GM11168 (cell line): ENCODE data around the gene RELL1.

Experiments used
- in situ Hi-C: fragments of 300-500 bp; cut with MboI; formaldehyde crosslinking; loops from one replicate; pipeline ENCODE4 v1.12.0; 2022; ENCODE audit warnings: low sequenced_read_pairs; ENCODE audit not compliant: unreplicated experiment

The RELL1 gene

DNA sequence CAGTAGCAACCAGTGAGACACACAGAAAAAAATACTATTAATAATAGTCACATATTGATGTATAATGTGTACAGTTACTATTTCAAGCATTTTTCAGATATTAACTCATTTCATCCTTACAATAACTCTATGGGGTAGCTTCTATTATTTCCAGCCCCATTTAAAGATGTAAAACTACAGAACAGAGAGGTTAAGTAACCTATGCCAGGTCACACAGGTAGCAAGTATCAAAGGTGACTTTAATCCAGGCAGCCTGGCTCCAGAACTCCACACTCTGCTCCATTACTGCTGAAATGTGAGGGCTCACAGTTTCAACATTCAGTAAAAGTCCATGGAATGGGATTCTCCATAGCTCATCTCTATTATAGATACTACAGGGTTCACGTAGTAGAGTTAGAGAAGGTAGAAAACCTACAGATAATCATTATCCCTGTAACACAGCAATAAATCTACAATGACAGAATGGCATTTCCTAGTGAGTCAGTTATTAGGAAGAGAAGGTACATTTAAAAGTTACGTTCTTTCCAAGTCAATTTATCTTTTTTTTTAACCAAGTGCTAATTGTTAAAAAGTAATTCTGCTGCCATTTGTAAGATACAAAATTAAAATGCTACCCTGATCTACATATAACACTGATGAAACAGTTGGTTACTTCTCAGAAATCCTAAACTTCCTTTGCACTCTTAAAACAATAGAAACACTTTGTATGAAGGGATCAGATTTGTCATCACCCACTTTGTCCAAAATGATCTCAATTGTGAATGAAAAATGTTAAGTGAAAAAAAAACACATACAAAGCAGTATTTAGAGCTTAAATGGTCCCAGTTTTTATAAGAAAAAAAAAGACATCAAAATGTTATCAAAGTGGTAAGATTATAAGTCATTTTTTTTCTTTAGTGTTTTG is 18.7 kb downstream of the RELL1 start:
- in situ Hi-C loops, result no loop called here

DNA sequence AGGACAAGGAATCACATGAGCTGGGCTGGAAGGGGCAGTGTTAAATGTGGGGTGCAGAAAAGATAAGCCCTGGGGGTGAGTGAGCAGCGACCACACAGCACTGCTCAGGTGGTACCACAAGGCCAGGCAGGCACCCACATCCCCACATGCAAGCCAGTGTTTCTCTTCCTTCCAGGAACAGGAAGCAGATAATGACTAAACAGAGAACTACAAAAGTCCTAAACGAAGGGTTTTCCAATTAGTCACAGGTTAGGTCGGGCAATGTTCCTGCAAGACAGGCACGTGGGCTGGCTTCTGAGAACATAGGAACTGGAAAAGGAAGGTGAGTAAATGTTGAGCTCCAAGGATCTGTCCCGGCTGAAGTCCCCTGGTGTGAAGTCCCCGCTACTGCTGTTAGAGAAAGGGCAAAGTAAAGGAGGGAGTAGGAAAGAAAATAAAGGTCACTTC is 19.5 kb downstream of the RELL1 start:
- in situ Hi-C loops, result no loop called here

DNA sequence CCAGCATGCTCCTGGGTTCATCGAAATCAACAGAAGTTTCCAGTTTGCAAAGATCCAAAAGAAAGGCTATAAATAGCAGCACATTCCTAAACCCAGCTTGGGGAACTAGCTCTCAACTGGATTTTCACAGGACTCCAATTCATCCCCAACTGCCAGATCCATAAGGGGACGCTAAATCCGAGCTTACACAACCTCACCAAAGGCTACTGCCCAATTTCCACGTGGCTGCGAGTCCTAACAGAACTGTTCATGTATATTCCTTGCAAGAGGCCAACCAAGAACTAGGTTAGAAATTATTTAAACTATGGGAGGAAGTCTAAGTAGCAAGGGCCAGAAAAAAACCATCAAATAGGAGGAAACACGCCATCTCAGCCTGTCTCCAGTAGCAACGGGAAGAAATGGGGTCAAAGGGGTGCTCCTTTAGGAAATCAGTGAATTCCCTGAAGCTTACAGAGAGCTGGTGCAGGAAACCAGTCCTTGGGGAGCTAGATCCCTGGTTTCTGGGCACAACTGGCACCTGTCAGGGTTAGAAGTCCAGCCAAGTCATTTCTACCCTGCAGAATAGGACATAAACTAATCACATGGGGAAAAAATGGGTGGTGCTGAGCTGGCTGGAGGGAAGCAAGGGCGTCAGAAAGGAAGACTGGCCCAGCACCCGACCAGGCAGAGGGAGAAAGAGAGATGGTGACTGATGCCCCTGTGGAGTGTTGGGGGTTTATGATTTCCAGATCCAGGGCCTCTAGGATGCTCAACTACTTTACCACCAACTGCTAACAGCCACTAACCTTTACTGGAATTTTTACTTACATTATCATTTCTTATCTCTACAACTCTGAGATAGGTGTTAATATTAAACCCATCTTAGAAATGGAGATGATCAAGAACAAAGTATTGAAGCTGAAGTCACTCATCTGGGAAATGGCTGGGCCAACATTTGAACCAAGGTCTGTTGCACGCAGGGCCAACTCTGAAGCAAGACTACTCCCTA is 20.5 kb downstream of the RELL1 start:
- in situ Hi-C loops, result no loop called here

DNA sequence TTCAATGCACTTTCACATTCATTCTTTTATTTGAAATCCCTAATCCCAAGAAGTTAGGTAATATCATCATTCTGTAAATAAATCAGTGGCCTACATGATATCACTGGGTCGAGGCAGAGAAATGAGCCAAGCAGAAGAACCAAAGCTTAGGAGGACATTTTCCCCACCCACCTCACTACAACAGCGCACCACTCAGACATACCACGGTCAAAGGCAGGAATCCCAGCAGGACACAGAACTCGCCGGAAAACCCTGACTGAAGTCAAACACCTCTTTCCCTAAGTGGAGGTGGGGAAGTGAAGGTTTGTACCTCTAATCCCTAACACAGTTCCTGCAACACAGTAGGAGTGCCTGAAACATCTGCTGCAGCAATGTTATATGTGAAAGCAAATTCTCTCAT is 21.5 kb downstream of the RELL1 start:
- in situ Hi-C loops, result no loop called here

DNA sequence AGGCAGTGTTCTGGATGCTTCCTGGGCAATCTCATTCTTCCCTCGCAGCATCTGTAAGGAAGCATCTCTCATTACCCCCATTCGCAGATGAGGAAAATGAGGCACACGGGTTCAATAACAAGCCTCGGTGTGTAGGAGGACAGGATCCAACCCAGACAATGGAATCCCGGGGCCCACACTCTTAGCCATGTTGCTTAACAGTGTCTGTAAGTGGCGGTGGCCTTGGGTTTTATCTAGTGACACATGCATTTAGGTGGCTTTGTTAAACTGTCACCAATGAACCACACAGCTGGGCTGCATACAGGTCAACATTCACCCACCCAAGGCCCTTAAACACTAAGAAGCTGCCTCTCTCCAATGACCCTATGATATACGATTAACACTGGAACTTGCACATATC is 22.6 kb downstream of the RELL1 start:
- in situ Hi-C loops, result no loop called here

DNA sequence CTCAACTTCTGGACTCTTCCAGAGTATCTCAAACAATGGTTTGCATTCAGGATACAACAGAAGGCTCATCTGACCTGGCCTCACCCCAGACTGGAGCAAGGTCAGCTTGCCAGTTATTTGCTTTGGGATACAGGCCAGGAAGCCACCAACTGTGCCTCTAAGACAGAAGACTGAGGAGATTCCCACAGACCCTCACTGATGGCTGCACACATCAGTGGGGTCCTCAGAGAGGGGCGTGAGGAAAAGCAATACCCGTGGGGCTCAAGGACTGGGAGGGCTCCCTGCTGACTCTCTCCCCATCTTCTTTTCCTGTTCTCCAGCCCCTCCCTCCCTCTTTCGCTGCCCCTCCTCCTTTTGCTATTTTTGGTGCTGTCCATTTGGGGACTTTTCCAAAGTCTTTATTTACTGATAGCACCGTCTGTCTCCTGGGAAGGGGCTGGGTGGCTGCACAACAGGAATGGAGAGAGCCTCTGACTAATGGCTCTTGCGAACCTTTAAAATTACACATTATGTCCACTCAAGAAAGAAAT is 23.2 kb downstream of the RELL1 start:
- in situ Hi-C loops, result no loop called here

DNA sequence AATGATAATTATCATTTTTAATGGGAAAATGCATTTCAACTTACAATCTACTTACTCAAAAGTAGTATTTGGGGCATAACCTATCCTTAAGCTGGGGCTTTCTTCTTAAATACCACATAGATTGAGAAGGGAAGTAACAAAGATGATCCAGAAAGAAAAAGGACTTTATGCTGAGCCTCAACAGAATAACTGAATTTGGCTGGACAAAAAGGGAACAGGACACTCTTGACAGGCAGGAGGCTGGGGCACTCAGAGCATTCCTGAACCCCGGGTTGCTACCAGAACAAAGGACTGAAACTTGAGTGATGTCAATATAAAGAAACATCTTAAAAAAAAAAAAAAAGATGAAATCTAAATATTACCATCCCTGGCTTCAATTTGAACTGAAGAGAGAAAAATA is 23.9 kb downstream of the RELL1 start:
- in situ Hi-C loops, result no loop called here

DNA sequence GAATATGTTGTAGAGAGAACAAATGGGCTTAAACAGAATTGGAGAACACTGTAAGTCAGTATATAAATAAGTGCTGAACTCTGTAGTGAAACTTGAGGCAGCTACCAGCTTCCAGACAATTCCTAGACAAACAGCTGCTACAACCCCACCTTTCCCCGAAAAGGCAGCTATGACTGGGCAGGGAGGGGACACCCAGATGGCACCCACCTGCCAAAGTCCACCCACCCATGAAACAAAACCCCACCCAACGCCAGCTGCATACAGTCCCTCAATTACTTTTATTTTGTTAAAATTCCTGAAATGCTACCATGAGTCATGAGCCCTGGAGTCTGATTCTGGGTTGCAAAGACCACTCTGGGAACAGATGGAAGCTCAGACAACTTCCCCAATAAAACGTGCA is 24.4 kb downstream of the RELL1 start:
- in situ Hi-C loops, result no loop called here

DNA sequence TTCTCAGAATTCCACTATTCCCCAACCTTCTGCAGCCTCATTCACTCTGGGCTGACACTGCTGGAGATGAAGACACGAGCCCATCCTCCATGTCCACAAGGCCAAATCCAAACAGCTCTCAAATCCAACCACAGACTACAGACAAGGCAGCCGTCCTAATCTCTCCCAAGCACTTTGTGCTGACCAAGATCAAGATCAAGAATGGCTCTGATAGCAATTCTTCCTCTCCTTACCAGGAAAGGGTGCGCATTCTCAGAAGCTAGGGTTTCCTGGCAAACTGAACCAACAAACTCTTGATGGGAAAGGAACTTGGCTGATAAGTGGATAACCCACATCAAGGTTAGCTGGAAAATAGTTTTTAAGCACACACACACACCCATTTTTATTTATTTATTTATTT is 26.5 kb downstream of the RELL1 start:
- in situ Hi-C loops, result no loop called here

DNA sequence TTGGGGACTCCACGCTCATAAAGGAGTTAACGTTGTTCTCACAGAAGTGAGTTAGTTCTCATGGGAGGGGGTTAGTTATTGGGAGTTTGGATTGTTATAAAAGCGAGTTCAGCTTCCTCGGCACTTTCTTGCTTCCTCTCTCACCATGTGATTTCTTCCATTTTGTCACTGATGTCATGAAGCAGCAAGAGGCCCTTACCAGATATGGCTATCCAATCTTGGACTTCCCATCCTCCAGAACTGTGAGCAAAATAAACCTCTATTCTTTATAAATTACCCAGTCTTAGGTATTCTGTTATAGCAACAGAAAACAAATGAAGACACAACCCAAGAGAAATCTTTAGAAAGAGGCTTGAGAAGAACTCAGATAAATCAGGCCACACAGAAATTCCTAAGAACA is 29.5 kb downstream of the RELL1 start:
- in situ Hi-C loops, result no loop called here

DNA sequence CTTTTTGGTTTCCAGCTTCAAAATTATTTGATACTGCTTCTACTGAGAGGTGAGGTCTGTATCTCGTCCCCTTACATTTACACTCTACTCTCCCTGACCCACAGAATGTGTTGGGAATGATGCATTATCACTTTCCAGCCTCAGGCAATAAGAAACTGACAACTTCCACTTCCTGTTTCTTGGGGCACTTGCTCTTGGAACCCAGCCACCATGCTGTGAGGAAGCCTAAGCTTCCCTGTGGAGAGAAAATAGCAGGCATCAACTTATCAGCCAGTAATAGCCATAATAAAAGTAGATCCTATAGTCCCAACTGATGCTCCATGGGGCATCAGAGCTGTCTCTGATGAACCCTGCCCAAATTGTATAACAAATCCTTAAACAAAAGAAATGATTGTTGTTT is 32.6 kb downstream of the RELL1 start:
- in situ Hi-C loops, result no loop called here

DNA sequence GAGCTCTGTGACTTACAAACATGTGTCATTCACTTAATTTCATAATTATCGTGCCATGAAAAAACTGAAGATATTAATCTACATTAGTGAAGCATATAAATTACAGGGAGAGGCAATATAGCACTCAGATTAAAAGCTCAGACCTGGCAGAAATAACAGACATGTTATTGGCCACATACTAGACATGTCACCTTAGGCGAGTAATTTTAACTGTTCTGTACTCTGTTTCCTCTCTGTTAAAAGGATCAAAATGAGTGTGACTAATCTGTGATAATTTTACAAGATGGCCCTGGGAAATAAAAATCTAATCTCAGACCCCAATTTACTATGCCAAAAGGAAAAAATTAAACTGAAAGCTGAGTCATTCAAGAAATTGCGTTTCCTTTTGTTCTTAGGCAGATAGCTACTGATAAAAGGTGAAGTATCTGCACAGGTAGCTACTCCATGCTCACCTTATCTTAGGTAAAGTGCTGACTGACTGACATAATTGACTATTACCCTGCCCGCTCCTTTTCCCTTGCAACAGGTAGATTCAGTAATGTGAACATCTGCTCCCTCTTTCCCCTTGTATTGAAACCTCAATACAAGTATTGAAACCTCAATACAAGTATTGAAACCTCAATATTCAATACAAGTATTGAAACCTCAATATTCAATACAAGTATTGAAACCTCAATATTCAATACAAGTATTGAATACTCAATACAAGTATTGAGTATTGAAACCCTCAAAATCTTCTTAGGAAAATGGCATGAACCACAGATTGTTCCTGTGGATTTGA is 33.2 kb downstream of the RELL1 start:
- in situ Hi-C loops, result no loop called here

DNA sequence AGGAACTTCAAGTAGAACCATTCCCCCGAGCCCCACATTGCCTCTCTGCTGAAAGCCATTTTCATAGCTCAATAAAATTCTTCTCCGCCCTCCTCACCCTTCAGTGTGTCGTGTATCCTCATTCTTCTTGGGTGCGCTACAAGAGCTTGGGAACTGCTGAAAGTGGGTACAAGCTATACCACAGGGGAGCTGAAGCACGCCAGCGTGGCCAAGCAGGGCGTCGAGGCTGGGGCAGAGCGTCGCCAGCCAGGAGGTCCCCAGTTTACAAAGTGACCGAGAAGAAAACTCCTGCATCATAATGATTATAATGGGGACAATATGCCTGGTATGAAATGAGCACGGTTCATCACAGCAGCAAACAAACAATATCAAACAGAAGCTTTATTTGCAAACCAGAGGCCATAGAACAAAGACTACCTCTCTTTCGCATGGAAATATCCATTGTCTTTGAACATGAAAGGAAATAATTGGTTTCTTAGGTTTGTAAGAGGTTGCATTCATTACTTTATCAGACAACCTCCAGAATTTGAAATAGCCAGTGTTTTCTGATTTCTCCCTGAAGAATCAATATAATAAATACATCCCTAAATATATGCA is 34.3 kb downstream of the RELL1 start:
- in situ Hi-C loops, result no loop called here

DNA sequence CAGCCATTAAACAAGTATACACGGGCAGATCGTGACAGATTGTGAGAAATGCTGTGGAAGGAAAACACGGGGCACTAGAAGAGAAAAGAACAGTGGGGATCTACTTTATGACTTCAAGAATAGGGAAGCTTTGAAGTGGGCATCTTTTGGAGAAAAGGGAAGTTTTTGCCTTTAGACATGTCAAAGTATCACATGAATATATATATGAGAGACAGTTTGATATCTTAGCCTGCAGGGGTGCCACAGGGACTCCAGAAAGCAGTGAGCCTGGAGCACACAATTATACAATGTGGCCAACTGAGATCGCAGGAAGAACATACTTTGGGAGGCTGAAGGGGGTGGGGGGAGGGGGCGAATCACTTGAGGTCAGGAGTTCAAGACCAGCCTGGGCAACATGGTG is 35.7 kb downstream of the RELL1 start:
- in situ Hi-C loops, result no loop called here

DNA sequence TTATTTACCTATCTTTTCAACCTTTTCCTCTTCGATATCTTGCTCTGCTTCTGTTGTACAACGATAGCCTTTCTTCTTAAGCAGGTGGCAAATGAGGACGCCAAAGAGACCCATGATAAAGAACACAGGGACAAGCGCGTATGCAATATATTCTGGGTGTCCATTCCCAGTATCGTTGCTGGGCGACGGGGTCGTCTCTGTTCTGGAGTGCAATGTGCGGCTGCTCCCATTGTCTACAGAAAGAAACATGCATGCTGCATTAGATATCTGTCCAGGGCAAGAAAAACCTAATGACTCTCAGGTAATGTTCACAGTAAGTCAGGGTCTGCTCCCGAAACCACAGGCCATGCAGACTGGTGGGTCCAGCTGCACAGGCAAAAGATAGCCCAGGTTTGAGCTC is 36.9 kb downstream of the RELL1 start:
- in situ Hi-C loops, result no loop called here

DNA sequence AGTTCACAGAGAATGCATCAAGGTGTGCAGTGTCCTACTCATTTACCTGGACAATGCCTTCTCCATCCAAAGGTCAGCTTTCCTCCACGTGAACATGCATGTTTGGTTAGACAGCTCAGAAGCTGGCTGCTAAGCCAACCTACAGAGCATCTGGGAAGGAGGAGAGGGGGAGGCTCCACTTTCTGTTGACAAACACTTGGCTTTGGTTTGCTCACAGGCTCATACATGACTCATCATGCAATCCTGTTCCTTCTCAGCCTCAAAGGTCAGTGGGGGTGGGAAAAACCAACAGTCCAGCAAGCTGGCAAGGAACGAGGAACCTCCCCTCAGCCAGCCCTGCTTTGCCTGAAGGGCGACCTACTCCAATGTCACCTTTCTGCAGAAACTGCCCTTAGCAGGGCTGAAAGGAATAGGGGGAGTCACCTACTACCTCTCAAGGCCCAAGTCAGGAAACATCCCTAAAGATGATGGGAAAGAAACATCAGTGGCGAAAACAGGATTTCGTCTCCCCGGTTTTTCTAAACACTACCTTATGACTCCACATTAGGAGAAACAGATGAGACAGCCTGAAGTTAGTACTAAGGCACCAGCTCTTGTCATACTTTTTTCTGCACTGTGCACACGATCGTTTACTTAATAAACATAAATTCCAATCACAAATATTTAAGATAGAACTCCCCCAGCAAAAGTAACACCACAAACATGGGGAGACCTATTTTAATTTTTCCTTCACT is 37.9 kb downstream of the RELL1 start:
- in situ Hi-C loops, result no loop called here

DNA sequence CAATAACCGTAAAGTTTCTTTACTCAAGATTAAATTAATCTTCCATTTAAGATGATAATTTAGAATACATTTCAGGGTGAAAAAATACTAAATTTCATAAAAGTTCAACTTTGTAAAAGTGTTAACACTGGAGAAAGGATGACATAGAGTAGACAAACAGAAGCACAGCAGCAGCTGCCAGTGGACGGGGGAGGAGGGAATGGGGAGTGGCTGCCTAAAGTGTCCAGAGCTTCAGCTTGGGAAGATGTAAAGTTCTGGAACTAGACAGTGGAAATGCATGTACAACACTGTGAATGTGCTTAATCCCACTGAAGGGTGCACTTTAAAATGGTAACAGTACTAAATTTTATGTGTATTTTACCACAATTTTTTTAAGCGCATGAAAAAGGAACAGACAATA is 39.9 kb downstream of the RELL1 start:
- in situ Hi-C loops, result no loop called here

DNA sequence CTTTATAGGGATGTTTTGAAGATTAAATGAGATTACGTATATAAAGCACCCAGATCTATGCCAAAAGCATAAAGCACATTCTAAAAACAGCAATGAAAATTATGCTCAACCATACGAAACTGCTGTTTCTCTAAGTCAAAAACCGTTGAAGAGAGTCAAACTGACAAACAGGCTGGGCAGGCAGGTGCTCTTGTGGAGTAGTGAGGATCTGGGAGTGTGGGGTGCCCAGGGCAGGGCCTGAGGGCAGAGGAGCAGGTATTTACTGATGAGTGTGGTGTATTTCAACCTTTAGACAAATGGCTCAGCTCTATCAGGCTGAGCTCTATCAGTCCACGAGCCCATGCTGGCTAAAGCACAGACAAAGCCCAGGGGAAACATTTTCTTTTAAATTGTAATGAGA is 40.4 kb downstream of the RELL1 start:
- in situ Hi-C loops, result no loop called here

DNA sequence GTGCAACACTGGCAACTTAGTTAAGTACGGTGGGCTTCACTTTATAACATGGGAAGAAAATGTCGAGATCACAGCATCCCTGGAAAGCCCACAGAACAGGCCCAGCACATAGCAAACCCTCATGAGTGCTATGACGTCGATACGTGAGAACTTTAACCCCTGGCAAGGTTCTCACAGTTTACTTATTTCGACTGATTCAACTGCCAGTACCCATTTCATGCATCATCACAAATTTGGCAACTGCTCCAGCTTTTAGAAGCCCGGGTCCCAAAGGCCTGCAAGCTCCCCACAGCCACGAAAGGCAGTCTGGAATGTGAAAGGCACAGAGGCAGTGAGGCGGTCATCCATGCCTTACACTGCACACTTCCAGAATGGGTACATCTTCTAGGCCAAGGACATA is 41.2 kb downstream of the RELL1 start:
- in situ Hi-C loops, result no loop called here
